RWPE1 (cell line): ENCODE data around the gene PIK3C2G.

Experiments
- CTCF ChIA-PET: fragments of 350-600 bp; sonication (Branson Sonifier 250); formaldehyde crosslinking; extraction: SDS; loops from one replicate; lab custom pipeline; 2021; lab: Yijun Ruan, JAX
- POLR2A ChIA-PET: fragments of 400-600 bp; formaldehyde crosslinking; extraction: SDS; loops from one replicate; lab custom pipeline; 2020; ENCODE audit warnings: antibody characterized with exemption; ENCODE audit not compliant: low non-redundant PET; lab: Yijun Ruan, JAX
- DNase-seq: peaks from one replicate; pipeline ENCODE4 v3.0.0; 2012; ENCODE audit warnings: low spot score
- H3K27ac ChIP-seq: fragments of 450-650 bp; 2 replicates; pipeline ENCODE4 v1.5.1; 2017
- TF ChIP-seq, protein P1 (sequence below): fragments of 450-650 bp; conservative IDR thresholded peaks from 2 replicates; pipeline ENCODE4 v1.5.1; 2017; ENCODE audit warnings: low read depth, mild to moderate bottlenecking

Gene PIK3C2G

DNA sequence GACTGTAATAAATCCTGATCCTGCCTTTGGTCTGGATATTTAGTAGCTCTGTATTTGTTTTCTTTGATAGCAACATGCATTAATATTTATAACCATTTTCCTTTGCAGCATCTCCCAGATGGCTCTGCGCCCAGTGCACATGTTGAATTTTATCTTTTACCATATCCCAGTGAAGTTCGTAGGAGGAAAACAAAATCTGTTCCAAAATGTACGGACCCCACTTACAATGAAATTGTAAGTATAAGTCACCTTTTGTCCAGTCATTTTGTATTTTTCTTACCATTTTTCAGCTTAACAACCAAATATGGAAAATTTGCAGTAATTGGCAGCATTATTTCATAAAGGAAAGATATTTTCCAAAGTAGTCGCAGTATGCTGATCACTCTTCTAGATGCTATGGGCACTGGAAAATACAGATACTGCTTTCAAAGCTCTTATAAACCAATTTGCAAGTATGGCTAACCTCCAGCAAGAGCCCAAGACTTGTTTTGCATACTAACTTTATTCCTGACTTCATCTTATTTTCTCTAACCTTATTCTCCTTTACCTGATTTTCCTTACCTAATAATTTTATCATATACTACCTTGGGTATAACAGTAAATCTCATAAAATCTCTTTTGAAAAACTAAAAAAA, 379.1 kb downstream of the PIK3C2G start:
- CTCF ChIA-PET = interaction anchor here (1.1 kb wide), 1 partner anchor 11 kb away, joined by 3 read pairs; no protein-coding TSS in a partner anchor
- no peak overlapping the region for H3K27ac ChIP-seq
- POLR2A ChIA-PET = no interaction called here
- TF ChIP-seq, protein P1, sequence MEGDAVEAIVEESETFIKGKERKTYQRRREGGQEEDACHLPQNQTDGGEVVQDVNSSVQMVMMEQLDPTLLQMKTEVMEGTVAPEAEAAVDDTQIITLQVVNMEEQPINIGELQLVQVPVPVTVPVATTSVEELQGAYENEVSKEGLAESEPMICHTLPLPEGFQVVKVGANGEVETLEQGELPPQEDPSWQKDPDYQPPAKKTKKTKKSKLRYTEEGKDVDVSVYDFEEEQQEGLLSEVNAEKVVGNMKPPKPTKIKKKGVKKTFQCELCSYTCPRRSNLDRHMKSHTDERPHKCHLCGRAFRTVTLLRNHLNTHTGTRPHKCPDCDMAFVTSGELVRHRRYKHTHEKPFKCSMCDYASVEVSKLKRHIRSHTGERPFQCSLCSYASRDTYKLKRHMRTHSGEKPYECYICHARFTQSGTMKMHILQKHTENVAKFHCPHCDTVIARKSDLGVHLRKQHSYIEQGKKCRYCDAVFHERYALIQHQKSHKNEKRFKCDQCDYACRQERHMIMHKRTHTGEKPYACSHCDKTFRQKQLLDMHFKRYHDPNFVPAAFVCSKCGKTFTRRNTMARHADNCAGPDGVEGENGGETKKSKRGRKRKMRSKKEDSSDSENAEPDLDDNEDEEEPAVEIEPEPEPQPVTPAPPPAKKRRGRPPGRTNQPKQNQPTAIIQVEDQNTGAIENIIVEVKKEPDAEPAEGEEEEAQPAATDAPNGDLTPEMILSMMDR = no peak
- no peak for DNase-seq

DNA sequence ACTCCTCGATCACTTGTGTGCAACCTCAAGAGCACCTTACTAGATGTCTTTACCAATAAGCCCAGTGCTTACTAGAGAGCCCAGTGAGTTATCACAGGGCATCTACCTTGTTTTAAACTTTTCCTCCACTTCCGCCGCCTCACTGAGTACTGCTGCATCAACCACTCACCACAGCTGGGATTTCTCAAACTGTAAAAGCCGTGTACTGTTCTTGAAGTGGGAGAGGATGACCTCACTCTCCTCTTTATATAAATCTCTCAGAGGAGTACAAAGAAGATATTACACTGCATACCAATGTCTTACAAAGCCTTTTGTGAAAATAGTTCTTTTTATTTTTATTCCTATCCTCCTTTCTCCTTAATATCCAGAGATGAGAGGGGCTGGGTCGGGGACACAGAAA, 382.4 kb downstream of the PIK3C2G start:
- ChIA-PET CTCF (no interaction called here), POLR2A (no interaction called here)
- TF ChIP-seq, protein P1 = no peak

DNA sequence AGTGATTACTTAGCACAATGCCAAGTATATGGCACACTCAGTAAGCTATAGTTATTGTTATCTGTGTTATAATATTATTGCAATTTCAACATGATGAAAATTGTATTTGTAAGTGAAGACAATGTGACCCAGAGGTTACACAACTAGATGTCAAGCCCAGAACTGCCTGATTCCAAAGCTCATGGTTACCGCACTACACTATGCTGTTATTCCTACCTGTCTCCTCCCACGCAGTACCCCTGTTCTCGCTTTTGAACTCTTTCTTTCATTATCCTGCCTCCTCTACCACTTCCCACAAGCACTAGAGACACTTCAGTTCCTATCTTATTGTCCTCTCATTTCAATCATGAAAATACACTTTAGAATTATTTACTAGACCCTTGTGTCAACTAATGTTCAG, 383.2 kb downstream of the PIK3C2G start:
- DNase-seq = no peak
- CTCF ChIA-PET = no interaction called here
- no peak overlapping the region for H3K27ac ChIP-seq
- POLR2A ChIA-PET = no interaction called here
- TF ChIP-seq, protein P1 = no peak

More for the DNA sequence above, 382.4 kb downstream of the PIK3C2G start:
- no peak for DNase-seq
- no peak overlapping the region for H3K27ac ChIP-seq

DNA sequence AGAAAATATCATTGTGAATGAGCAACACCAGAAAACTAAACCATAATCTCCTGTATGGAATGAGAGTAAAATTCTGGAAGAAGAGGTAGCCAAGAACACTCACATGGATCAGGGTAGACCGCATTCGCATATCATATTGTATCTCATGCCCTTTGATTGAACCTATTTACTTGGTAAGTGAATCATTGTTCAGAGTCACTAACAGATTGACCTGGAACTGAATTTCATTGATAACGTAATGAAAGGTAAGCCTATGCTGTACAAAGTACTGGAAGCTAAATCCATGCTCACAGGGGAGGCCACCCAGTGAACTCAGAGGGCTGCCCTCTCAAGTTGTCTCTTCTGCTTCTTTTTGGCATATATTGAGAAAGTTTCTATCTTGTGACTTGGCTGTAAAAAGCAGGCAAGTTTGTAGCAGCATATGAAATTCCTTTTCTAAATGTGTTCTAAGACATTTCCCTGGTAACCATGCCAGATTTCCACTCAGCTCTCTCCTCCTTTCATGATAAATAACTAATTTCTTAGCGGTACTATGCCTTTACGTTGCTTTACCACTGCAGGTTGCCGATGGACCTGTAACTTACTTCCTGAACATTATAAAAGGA, 385.1 kb downstream of the PIK3C2G start:
- CTCF ChIA-PET = interaction anchor here (0.7 kb wide), 1 partner anchor 1710 kb away, joined by 4 read pairs; no protein-coding TSS in a partner anchor
- POLR2A ChIA-PET = interaction anchor here (0.7 kb wide), 1 partner anchor 1112 kb away, joined by 3 read pairs; no protein-coding TSS in a partner anchor

DNA sequence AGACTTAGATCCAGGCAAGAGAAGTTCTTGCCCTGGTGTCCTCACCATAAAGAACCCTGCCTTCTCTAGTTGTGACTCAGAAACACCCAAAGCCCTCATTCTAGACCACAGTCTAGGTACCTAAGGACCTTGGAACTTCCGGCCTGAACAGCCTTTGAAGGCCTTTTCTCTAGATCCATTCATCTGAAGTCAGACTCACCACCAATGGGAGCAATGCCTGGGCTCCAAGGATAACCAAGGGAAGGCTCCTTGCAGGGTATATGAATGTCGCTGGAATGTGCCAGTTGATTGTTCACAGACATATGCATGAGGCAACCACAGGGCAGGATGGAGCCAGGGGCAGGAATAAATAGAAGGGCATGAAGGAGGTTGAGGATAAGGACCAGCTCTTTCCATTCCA, 390.2 kb downstream of the PIK3C2G start:
- CTCF ChIA-PET = interaction anchor here (0.7 kb wide), 1 partner anchor 12 kb away, joined by 3 read pairs; no protein-coding TSS in a partner anchor
- no peak for DNase-seq
- TF ChIP-seq, protein P1 = no peak
- POLR2A ChIA-PET = no interaction called here
- no peak overlapping the region for H3K27ac ChIP-seq

More for the DNA sequence above, 385.1 kb downstream of the PIK3C2G start:
- DNase-seq = no peak
- H3K27ac ChIP-seq = no peak overlapping the region
- TF ChIP-seq, protein P1 = no peak

DNA sequence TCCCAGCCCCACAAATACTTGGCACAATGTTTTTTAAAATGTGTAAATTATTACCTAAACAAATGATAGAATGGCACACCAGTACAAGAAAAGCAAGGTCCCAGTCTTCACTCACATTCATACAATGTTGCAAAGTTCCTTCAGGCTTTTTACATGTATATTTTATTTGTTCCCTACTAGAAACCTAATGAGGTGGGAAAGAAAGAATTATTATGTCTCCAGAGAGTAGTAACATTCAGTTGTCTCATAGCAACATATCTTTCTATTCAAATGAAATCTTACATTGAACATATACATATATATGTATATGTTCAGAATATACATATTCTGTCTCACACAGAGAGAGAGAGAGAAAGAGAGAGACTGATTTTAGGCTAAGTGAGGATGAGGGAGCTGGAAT, 391.3 kb downstream of the PIK3C2G start:
- ChIA-PET POLR2A (no interaction called here), CTCF (no interaction called here)
- H3K27ac ChIP-seq = no peak overlapping the region
- DNase-seq = no peak
- TF ChIP-seq, protein P1 = no peak
